NT2/D1 (cell line): ENCODE measurements around the gene EFTUD2.

Experiments
- DNase-seq: peaks from one replicate; pipeline ENCODE4 v3.0.0-alpha.2; 2011; ENCODE audit warnings: low read depth, low spot score
- H3K27me3 ChIP-seq: 2 replicates; pipeline ENCODE4 v1.6.0; 2011; ENCODE audit warnings: mild to moderate bottlenecking; ENCODE audit not compliant: insufficient read length, insufficient read depth
- H3K36me3 ChIP-seq: 2 replicates; pipeline ENCODE4 v1.6.1; 2011; ENCODE audit warnings: mild to moderate bottlenecking, low read length, mixed read lengths; ENCODE audit not compliant: insufficient read depth, insufficient read length
- H3K4me1 ChIP-seq: 2 replicates; pipeline ENCODE4 v1.5.1; 2011; ENCODE audit not compliant: insufficient read depth, insufficient read length
- H3K4me3 ChIP-seq: 2 replicates; pipeline ENCODE4 v1.5.1; 2011; ENCODE audit warnings: low read depth; ENCODE audit not compliant: insufficient read length
- H3K9ac ChIP-seq: 2 replicates; pipeline ENCODE4 v1.6.0; 2011; ENCODE audit warnings: low read depth; ENCODE audit not compliant: insufficient read length
- H3K9me3 ChIP-seq: 2 replicates; pipeline ENCODE4 v1.5.1; 2011; ENCODE audit warnings: mild to moderate bottlenecking, low read length; ENCODE audit not compliant: insufficient read depth
- SUZ12 ChIP-seq: IDR thresholded peaks from 2 replicates; pipeline ENCODE4 v1.6.1; 2011; ENCODE audit not compliant: insufficient read length, insufficient read depth; ENCODE audit errors: extremely low read depth
- YY1 ChIP-seq: IDR thresholded peaks from 2 replicates; pipeline ENCODE4 v1.6.1; 2011; ENCODE audit not compliant: insufficient read length, insufficient read depth
- ZNF274 ChIP-seq: IDR thresholded peaks from 2 replicates; pipeline ENCODE4 v1.6.1; 2011; ENCODE audit warnings: mild to moderate bottlenecking, low read depth, low read length

EFTUD2 gene

DNA sequence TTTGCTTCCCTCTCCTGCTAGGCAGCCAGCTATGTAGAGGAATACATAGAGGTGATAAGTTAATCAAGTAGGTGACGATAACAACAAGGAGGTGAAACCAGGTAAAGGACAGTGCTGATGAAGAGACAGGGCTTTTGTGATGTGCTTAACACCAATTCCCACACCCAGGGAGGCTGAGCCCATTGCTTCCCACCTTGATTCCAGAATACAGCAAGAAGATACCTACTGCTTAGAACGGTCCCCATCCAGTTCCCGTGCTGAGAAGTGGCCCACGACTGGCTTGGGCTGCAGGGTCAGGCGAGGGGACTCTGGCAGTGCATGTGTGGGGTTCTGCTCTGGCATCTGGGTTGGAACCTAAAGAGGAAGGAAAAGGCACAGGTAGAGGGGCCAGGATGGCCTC lies 32.1 kb upstream of the EFTUD2 start:
- no peak overlapping the region for H3K9ac ChIP-seq
- no peaks in the 10 kb centered on the region for H3K27me3 ChIP-seq
- H3K4me3 ChIP-seq: no peak overlapping the region
- peaks cover 98% of the 10 kb centered on the region for H3K36me3 ChIP-seq
- no peak for DNase-seq
- H3K9me3 ChIP-seq: no peaks in the 10 kb centered on the region
- TF ChIP-seq ZNF274 (no peak), SUZ12 (no peak), YY1 (no peak)
- no peaks in the 10 kb centered on the region for H3K4me1 ChIP-seq

DNA sequence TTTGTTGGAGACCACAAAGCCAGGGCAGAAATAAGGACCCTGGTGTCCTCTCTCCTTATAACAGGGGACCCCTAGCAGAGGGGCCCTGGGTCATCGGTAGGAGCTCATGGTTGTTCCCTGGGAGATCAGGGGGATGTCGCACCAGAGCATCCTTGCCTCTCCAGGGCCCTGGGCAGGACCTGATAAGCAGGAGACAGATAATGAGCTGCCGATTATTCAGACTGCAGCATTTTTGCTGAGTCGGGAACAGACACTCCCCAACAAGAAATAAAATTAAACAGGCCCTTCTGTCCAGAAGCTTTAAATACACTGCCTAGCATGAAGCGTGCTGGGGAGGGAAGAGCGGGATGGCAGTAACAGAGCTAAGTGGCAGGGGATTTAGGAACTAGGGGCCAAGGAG lies 31.4 kb upstream of the EFTUD2 start:
- no peaks in the 10 kb centered on the region for H3K4me1 ChIP-seq
- no peak for TF ChIP-seq YY1
- TF ChIP-seq ZNF274: no peak
- TF ChIP-seq SUZ12: no peak
- no peak for DNase-seq
- H3K4me3 ChIP-seq: no peak overlapping the region
- H3K9ac ChIP-seq: no peak overlapping the region
- H3K36me3 ChIP-seq: peaks cover 98% of the 10 kb centered on the region
- no peaks in the 10 kb centered on the region for H3K9me3 ChIP-seq
- no peaks in the 10 kb centered on the region for H3K27me3 ChIP-seq

DNA sequence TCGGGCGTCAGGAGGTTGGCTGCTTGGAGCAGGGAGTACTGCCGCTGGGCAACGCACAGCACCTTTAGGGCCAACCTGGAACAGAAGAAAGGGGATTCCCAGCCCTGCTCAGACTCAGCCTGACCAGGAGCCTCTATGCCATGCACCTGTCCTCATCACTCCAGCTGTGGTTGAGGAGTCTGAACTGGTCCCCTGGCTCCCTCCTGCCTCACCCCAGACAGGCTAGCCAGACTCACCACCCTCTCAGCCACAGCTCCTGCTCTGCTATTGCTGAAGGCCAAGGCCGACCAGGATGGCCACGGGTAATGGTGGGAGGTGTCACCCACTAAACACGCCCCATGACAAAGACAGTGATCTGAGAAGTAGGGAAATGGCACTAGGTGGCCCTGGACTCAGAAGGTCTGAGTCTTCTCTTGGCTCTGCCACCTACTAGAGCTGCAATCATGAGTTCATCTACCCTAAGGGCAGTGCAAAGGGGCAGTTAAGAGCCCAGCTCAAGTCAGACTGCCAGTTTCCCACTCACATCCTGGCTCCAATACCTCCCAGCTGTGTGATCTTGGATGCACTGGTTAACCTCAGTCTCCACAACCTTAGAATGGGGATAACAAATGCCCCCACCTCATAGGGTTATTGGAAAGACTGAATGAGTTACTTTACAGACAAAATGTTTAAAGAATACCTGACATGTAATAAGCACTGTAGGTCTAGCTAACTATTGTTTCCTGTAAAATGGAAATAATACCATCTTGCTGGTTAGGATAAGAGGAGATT lies 29.9 kb upstream of the EFTUD2 start:
- Histone ChIP-seq H3K36me3 (peaks cover 84% of the 10 kb centered on the region), H3K27me3 (no peaks in the 10 kb centered on the region), H3K9ac (no peak overlapping the region), H3K4me1 (no peaks in the 10 kb centered on the region), H3K9me3 (no peaks in the 10 kb centered on the region), H3K4me3 (no peak overlapping the region)
- DNase-seq: no peak
- TF ChIP-seq SUZ12 (no peak), YY1 (no peak), ZNF274 (no peak)

DNA sequence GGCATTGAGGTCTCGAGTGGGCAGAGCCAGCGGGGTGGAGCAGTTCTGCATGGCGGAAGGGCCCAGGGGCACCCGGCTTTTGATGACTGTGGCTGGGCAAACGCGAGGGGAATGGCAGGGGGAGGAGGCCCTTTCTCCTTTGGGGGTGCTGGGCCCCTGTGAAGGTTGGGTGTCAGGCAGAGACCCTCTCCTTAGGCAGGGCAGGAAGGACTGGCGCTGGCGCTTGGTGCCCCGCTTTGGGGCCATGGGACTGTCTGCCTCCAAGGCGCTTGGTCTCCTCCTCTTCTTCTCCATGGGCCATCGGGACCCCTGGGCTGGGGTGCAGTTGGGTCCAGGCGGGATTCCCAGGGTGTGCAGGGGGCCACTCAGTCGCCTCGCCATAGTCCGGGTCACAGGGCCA lies 28.9 kb upstream of the EFTUD2 start:
- peaks cover 76% of the 10 kb centered on the region for H3K36me3 ChIP-seq
- no peak overlapping the region for H3K4me3 ChIP-seq
- no peaks in the 10 kb centered on the region for H3K4me1 ChIP-seq
- no peaks in the 10 kb centered on the region for H3K9me3 ChIP-seq
- TF ChIP-seq ZNF274: no peak
- TF ChIP-seq SUZ12: no peak
- no peak for TF ChIP-seq YY1
- DNase-seq: no peak
- no peak overlapping the region for H3K9ac ChIP-seq
- H3K27me3 ChIP-seq: no peaks in the 10 kb centered on the region

DNA sequence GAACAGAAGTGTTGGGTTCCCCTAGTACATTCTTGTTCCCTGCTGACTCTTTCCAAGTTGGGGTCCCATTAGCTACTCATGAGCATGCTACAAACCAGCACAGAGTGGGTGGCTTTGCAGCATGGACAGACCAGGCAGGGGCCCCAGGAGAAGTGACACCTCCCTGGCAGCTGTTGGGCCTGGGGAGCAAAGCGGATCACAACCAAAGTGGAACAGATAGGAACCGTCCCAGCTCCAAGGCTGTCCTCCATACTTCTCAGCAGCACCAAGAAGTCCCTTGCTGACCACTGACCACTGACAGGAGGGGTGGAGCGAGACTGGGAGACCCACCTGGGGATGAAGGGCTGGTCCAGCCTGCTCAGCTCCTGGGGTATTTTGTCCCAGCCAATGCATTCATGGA lies 28.5 kb upstream of the EFTUD2 start:
- Histone ChIP-seq H3K4me1 (no peaks in the 10 kb centered on the region), H3K36me3 (peaks cover 72% of the 10 kb centered on the region), H3K27me3 (no peaks in the 10 kb centered on the region), H3K9me3 (no peaks in the 10 kb centered on the region), H3K9ac (no peak overlapping the region), H3K4me3 (no peak overlapping the region)
- no peak for TF ChIP-seq YY1
- TF ChIP-seq SUZ12: no peak
- TF ChIP-seq ZNF274: no peak
- no peak for DNase-seq

DNA sequence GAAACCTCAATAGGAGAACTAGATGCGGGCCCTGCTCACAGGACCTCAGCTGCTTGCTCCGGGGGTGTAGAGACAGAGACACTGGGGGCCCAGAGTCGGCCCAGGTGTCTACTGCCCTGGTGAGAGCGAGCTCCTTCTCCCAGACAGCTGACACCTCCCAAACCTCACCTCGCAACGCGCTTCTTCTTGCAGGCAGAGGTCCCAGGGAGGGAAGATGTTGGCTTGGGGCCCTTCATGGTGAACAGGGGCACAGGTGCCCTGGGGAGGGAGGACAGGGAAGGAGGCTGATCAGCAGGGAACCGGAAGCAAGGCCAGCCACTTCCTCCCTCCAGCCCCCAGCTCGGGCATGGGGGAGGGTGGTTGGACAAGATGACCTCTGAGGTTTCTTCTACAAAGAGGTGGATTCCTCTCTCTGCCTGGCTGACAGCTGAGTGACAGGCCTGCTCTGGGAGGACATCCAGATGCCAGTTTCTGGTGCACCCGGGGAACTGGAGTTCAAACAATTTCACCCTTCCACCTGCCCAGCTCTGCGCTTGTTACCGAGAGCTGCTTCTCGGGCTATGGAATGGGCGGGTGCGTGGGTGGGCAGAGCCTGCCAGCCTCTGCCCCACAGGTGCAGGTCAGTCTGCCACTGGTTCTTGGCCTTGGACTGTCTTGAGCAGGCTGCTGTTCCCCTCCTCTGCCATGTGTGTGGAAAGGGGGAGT lies 27.7 kb upstream of the EFTUD2 start:
- Histone ChIP-seq H3K4me1 (peaks cover 3% of the 10 kb centered on the region), H3K9me3 (no peaks in the 10 kb centered on the region), H3K27me3 (no peaks in the 10 kb centered on the region), H3K4me3 (no peak overlapping the region), H3K36me3 (peaks cover 64% of the 10 kb centered on the region), H3K9ac (no peak overlapping the region)
- no peak for DNase-seq
- TF ChIP-seq ZNF274: no peak
- no peak for TF ChIP-seq SUZ12
- TF ChIP-seq YY1: no peak

DNA sequence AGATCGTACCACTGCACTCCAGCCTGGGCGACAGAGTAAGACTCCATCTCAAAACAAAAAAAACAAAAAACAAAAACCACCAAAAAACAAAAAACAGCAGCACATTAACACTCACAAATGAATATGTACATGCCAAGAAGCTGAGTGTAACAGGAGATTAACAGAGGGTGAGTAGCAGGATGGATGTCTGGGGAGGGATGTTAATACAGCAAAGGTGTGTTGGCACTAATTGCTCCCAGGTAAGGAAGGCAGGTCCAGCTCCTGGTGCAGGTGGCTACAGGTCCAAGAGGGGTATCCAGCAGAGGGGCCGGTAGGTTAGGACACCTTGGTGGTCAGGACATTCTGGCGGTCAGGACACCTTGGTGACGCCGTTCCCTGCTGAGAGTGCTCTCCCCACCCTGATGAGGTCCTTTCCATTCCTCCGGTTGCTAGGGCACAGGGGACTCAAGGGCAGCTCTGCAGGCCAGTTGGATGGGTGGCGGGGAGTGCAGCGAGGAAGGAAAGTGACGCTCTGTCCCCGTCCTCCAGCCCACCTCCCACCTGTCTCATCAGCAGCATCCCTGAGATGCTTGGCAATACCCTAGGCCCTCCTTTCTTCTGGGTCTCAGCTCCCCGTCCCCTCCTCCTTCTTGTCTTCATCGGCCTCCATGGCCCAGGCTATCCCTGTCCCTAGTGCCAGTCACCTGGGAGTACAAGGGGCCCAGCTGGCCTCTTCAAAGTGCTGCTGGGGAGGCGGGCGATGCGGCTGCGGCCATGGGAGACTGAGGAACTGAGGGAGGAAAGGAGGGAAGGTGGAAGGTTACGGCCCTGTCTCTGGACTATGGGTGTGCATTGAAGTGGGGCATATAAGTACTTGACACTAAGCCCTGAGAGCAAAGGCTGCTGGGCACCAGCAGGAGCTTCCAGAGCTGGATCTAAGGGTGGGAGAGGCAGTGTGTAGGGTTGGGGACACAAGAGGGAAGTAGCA lies 26.8 kb upstream of the EFTUD2 start:
- H3K9me3 ChIP-seq: no peaks in the 10 kb centered on the region
- H3K36me3 ChIP-seq: peaks cover 55% of the 10 kb centered on the region
- H3K4me3 ChIP-seq: no peak overlapping the region
- H3K9ac ChIP-seq: no peak overlapping the region
- TF ChIP-seq ZNF274: no peak
- no peak for TF ChIP-seq SUZ12
- no peak for TF ChIP-seq YY1
- peaks cover 4% of the 10 kb centered on the region for H3K4me1 ChIP-seq
- H3K27me3 ChIP-seq: no peaks in the 10 kb centered on the region
- DNase-seq: no peak
